HG03520 (cell line): ENCODE results near the gene DRC1.
"Not testable (repeated sequence)": the region's sequence is repeated elsewhere in the genome, so short reads cannot be mapped to it uniquely, and the experiment has no call there.

Experiments
- ATAC-seq: cut with Tn5 transposase; IDR thresholded peaks from one replicate; pipeline ENCODE4 v1.9.1; 2021; ENCODE audit warnings: mild to moderate bottlenecking, moderate library complexity; ENCODE audit not compliant: unreplicated experiment

Gene DRC1

GRCh38 chr2:26462100-26462499 is 60.4 kb downstream of the DRC1 start:
- ATAC-seq = no peak

- ATAC-seq = no peak
Observed at GRCh38 chr2:26462511-26463243, 61.0 kb downstream of the DRC1 start.

- no peak for ATAC-seq
Observed at GRCh38 chr2:26463244-26464192, 61.8 kb downstream of the DRC1 start.

GRCh38 chr2:26464390-26465265 is 62.9 kb downstream of the DRC1 start:
- ATAC-seq = no peak

- no peak for ATAC-seq
Observed at GRCh38 chr2:26465266-26465925, 63.7 kb downstream of the DRC1 start.

- ATAC-seq = no peak
Observed at GRCh38 chr2:26465981-26466471, 64.3 kb downstream of the DRC1 start.

- ATAC-seq = no peak
Observed at GRCh38 chr2:26466662-26467310, 65.1 kb downstream of the DRC1 start.

GRCh38 chr2:26468544-26468943 is 66.8 kb downstream of the DRC1 start:
- ATAC-seq = not testable (repeated sequence)

GRCh38 chr2:26469092-26469710 is 67.5 kb downstream of the DRC1 start:
- ATAC-seq = no peak

- ATAC-seq = no peak
Observed at GRCh38 chr2:26469955-26470354, 68.2 kb downstream of the DRC1 start.

- ATAC-seq = no peak
Observed at GRCh38 chr2:26470601-26471260, 69.0 kb downstream of the DRC1 start.

GRCh38 chr2:26471289-26471688 is 69.6 kb downstream of the DRC1 start:
- ATAC-seq = no peak

- ATAC-seq = no peak
Observed at GRCh38 chr2:26471766-26472706, 70.3 kb downstream of the DRC1 start.

- no peak for ATAC-seq
Observed at GRCh38 chr2:26472821-26473655, 71.3 kb downstream of the DRC1 start.

GRCh38 chr2:26473796-26474195 is 72.1 kb downstream of the DRC1 start:
- no peak for ATAC-seq

- ATAC-seq = no peak
Observed at GRCh38 chr2:26474261-26474785, 72.6 kb downstream of the DRC1 start.

- ATAC-seq = no peak
Observed at GRCh38 chr2:26475037-26475436, 73.3 kb downstream of the DRC1 start.
